GM18909 (cell line): ENCODE measurements around the gene PEAK1.
A peak's percentile ranks its signal among the peaks of the same experiment; 100 is the strongest.
"Not testable (repeated sequence)": the region's sequence is repeated elsewhere in the genome, so short reads cannot be mapped to it uniquely, and the experiment has no call there.

ENCODE experiments used
- ATAC-seq: cut with Tn5 transposase; IDR thresholded peaks from one replicate; pipeline ENCODE4 v1.9.1; 2021; ENCODE audit warnings: mild to moderate bottlenecking; ENCODE audit not compliant: unreplicated experiment, poor library complexity

The PEAK1 gene

DNA sequence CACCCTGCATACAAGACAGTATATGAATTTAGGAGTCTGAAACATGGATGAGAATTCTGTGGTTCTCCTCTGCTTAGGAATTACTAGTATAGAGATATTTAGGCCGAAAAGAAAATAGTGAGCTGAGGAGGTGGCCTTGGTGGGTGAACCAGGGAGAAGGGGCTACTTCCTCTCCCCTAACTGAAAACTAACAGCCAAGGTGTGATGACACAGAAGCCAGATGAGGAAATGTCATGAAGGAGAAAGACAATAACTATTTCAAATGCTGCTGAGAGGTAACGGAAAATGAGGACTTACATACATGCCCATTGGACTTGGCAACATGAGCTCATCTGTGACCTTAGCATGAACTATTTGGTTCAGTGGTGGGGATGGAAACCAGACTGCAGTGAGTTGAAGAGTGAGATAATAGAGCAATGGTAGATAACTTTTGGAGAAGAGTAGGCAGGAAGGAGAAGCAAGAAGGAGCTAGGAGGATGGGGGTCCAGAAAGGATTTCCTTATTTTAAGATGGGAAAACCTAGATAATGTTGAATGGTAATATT is 234.6 kb downstream of the PEAK1 start:
- no peak for ATAC-seq

DNA sequence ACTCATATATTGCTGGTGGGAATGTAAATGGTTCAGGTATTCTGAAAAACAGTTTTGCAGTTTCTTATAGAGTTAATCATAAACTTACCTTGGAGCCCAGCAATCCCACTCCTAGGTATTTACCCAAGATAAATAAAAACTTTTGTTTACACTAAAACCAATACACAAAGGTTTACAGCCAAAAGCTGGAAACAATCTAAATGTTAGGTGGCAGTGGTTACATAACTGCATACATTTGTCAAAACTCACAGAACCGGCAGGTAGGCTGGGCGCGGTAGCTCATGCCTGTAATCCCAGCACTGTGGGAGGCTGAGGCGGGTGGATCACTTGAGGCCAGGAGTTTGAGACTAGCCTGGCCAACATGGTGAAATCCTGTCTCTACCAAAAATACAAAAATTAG is 235.6 kb downstream of the PEAK1 start:
- not testable (repeated sequence) for ATAC-seq

DNA sequence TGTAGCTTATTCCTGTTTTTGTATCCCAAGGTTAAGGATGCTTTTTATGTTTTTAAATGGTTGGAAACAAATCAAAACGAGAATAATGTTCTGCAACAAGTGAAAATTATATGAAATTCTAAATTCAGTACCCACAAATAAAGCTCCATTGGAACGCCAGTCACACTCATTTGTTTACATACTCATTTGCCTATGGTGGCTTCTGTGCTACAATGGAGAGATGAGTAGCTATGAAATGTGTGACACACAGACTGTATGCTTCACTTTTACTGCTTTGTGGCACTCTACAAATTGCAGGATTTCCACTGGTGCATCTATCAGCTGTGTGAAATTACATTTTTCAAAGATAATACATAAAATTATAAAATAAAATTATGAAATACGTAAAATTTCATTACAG is 236.8 kb downstream of the PEAK1 start:
- no peak for ATAC-seq

DNA sequence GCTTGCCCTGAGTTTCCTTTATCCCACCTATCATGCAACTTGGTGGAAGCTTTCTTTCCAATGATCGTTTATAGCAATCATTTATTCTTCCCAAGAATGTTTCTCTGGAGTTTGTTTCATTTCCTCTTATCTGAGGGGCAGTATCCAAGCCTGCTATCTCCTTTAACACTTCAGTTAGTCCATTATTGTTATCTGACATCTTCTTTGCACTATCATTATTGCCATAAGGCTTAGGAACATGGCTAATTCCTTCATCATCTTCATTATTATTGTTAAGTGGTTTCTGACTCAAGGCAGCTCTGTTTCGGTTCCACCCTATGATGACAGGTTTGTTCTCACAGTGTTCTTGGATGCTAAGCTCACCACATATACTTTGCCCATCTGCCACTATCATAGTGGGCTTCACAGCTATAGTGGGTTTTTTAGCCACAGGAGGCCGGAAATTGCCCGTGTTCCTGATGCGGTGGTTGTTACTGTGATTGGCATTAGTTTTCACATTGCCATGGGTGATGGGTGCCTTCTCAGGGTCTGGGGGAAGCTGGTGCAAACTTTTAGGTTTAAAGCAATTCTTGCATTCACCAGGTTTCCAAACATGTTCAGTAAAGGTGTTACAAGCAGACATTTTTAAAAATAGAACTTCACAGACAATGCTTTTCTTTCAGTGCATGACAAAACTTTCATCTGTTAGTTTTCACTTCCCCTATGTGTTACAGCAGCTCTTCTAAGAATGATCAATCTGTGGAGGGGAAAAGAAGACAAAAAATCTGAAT is 238.4 kb downstream of the PEAK1 start:
- peak; percentile 63 for ATAC-seq

DNA sequence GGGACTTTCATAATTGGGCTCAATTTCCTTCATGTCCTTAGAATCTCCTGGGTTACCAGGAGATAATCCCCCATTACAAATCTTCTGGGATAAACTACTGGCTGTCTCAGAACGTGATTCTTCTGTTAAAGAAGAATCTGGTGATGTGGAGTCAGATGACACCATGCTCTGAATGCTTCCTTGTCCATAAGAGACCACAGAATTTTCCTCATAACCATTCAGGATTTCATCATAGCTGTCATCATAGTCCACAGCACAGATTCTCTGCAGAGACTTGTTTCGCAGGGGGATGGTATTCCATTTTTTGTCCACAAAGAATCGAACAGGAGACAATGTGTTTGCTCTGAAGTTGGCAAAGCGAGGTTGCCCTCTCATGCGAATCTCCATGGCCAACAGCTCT is 239.1 kb downstream of the PEAK1 start:
- no peak for ATAC-seq

DNA sequence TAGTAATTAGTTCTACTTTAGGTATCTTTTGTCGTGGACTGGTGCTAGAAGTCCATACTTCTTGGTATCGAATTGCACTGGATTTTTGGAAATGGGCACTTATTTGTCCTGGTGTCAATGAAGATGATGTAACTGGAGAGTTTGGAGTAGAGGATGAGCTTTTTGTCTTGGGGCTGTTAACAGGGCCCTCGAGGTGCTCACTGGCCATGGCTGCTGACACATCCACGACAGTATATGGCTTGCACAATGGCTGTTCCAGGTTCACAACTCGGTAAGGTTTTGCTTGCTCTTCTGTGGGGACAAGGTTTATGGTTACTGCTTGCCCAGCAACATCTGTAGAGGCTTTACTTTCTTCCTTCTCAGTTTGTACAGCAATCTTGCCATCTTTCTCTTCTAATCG is 239.6 kb downstream of the PEAK1 start:
- no peak for ATAC-seq

DNA sequence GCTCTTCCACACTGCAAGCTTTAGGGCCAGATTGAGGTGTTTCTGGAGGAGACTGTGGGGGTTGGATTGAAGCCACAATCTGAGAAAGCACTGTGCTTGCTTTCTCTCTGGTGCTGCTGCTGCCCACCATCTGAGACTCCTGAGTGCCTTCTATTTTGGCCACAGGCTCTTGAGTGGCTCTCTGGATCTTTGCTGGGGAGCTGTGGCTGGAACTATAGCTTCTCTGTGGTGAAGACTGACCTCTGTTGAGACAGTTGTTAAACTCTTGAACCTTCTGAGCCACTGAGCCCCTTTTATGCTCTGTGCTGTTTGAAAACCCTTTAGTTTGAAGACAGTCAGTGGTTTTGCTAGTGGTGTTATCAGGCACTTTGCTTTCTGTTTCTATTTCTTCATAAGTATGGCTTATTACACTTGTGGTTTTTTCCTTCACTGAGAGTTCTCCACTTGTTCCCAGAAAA is 240.3 kb downstream of the PEAK1 start:
- ATAC-seq: peak; percentile 65

DNA sequence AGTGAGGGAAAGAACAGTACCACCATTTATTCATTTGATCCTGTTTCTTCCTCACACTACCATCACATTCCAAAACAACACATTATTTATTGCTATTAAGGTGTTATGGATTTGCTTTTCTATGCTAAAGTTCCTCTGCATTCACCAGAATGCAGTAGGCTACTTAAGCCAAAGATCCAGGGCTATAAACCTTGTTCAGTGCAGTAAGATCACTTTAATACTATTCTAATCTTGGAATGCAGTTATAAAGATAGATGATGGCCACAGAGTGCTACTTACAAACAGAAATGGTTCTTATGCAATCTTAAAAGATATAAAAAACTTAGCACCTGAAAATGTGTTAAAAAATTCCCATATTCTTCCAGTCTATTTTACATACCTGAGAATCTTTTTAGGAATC is 241.5 kb downstream of the PEAK1 start:
- ATAC-seq: no peak

DNA sequence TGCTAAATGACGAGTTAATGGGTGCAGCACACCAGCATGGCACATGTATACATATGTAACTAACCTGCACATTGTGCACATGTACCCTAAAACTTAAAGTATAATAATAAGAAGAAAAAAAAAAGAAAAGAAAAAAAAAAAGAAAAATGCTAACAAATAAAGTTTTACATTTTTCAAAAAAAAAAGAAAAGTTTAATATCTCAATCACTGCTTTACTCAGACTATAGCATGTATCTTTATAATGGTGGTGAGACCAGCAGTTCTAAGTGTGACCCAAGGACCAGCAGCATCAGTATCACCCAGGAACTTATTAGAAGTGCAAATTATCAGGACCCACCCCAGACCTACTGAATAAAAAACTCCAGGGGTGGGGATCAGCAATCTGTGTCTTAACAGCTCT is 243.8 kb downstream of the PEAK1 start:
- not testable (repeated sequence) for ATAC-seq

DNA sequence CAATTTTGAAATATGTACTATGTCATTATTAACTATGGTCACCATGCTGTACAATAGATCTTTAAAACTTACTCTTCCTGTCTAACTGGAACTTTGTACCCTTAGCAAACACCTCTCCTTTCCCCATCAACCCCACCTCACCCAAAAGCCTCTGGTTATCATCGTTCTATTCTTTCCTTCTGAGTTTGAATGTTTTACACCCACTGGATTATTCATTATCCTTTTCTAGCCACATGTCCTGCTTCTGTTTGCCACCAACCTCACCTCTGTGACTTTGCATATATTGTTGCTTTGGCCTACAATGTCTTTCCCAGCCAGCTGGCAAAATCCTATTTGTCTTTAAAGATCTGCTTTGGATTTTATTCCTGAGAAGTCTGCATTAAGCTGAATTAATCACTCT is 246.4 kb downstream of the PEAK1 start:
- ATAC-seq: no peak

DNA sequence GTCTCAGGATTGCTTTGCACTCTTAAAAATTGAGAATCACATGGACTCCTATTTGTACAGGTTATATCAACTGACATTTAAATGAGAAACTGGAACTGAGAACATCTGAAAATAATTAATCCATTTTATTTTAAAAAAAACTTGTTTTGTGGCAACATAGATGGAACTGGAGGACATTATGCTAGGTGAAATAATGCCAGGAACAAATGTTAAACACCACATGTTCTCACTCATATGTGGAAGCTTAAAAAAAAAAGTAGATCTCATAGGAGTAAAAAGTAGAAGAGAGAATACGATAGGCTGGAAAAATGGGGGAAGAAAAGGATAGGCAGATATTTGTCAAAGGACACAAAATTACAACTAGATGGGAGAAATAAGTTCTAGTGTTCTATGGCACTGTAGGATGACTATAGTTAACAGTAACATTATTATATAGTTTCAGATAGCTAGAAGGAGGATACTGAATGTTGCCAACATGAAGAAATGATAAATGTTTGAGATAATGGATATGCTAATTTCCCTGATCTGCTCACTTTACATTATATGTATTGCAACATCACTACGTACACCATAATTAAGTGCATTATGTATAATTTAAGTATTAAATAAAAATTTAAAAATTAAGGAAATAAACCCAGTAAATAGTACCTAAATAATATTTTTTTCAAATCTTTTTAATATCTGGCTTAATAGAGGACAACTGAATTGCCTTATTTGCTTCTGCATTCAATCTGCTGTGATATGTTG is 248.5 kb downstream of the PEAK1 start:
- no peak for ATAC-seq

DNA sequence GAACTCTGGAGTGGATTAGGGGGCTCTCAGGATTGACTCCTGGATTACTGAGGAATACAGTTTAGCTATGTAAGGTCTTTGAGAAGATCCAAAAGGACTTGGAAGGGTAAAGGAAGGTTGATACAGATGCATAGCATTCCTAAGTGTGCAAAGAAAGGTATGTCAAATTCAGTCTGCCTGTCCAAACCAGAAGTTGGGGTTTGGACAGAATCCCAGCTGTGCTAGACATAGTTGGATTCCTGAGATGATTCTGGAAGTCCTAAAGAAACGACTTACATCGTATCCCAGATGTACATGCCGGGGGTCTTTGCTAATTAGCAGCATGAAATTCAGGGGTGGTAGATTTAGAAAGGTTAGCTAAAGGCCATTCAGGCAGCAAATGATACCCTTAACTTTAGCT is 251.3 kb downstream of the PEAK1 start:
- ATAC-seq: no peak

DNA sequence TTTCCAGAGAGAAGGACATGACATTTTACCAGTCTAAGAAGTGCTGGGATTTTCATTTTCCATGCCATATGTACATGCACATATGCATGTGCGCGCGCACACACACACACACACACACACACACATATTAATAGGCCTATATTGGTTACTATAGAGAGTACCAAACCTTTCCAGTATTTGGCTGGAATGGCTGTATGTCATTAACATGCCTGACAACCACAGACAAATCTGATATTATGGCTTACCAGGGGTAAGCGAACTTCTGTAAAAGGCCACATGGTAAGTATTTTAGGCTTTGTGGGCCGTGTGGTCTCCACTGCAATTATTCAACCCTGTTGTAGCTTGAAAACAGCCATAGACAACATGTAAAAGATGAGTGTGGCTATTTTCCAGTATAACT is 251.8 kb downstream of the PEAK1 start:
- ATAC-seq: no peak

DNA sequence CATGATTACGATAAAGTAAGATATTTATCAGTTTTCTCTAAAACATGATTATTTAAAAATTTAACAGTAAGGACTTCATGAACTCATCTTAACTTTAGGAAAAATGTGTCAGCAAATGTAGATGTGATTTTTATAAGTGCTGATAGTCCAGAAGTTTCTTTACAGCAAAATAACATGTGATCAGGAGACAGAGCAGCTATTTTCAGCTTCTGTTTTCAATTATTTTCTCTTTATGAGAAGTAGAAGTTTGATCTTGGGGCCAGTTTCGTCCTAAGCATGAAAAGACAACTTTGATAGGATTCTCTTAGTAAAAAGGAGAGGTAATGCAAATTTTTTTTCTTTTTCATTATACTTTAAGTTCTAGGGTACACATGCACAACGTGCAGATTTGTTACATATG is 252.5 kb downstream of the PEAK1 start:
- ATAC-seq: no peak

DNA sequence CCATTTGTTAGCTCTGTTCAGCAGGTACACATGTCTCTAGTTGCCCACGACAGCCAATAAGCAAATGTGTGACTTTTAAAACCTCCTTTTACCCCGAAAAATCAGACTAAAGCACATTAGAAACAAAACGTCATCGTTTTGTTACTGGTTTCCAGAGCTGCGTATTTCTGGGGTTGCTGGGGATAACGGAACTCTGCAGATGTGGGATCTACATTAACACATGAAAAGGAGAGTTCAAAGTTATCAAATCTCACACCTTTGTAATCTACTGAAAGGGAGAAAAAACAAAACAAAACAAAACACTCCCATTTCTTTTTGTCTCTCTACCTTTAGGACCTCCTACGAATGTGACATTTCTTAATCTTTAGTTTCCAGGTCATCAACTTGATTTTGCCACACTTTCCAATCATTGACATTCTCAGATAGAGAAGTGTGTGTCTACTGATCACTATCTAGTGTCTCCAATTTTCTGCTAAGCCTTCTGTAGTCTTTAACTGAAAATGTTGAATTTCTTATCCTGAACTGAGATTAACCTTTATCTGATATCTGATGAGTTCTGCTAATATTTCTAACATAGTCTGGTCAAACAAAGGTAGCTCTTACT is 256.0 kb downstream of the PEAK1 start:
- ATAC-seq: no peak

DNA sequence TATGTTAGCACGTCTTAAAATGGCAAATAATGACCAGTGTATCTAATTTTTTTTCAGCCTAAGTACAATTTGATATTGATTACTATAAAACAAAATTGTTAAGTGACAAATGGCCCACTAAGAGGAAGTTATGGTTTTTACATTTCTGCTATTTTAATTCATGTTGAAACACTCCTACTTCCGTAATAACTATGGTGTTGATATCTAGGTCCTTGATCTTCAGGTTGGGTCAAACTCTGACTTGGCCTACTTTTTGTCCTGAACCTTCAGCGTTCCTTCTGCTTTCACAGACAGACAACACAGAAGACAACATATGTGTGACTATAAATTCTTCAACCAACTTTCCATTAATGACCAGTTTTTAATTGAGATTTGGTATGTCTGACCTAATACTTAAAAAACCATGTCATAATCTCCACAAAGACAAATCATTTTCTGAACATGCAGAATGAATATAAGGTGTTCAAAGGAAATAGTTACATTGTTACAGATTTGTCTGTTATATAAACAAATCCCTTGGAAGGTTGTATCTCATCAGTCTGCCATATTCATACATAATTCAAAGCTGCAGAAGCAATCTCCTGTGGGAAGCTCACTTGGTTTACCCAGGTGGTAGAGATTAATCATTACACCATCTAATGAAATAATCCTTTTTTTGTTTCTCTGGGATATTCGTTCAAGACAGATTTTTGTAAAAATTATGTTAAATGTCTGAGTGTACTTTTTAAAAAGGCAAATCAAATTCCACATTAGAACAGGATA is 256.9 kb downstream of the PEAK1 start:
- no peak for ATAC-seq

DNA sequence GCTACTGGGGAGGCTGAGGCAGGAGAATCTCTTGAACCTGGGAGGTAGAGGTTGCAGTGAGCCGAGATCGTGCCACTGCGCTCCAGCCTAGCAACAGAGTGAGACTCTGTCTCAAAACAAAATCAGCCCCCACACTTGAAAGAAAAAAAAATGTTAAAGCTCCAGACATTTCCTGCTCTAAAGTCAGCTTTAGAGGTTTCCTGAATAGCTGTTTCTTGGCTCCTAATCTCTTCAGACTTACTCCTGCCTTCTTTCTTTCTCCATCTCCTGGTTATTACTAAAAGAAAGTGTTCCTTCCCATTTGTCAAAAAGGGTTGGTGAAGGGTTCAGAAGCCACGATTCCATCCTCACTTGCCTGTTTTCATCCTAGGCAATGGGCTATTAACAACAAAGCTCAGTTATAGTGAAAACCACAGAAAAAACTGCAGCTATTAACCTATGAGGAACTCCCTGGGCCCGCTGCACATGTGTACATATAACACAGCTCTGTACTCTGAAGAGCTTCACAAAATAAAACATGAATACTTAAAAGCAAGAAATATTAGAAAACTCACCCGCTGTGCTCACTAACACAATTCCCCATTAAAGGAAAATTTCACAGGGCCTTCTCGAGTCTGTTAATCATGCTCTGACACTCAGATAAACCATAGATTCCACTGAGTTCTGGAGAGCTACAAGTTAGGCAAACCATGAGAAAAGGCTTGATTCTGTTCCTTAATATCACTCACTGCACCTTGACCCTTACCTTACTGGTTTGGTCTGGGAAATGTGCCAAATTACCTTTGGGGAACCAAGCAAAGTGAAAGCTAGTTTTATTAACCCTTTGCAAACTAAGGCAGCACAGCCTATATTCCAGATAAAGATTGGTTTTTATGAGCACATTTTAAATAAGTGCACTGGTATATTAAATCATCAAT is 259.1 kb downstream of the PEAK1 start:
- no peak for ATAC-seq

DNA sequence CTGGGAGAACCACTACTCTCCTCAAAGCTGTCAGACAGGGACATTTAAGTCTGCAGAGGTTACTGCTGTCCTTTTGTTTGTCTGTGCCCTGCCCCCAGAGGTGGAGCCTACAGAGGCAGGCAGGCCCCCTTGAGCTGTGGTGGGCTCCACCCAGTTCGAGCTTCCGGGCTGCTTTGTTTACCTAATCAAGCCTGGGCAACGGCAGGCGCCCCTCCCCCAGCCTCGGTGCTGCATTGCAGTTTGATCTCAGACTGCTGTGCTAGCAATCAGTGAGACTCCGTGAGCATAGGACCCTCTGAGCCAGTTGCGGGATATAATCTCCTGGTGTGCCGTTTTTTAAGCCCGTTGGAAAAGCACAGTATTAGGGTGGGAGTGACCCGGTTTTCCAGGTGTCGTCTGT is 263.9 kb downstream of the PEAK1 start:
- not testable (repeated sequence) for ATAC-seq

DNA sequence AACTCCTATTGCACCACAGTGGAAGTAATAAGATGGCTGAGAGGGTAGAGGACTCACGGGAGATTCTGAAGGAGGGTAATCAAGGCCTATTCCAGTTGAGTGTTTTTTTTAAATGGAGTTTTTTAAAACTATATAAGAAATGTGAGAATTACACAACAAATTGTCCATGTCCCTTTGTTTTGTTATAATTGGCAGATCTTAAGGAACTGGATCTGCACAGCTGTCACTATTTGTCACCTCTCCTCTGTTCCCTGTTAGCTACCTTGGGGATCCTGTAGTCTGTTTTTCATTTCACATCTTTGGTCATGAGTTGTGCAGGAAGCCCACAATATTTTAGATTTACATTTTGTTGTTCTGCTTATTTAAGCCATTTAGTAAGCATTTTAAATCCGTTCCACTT is 271.7 kb downstream of the PEAK1 start:
- no peak for ATAC-seq
